Vagina (tissue), 2 donors: ENCODE data around the gene AGAP3.

Experiments used
- POLR2A ChIP-seq, 2 donors: fragments of 450-650 bp; IDR thresholded peaks; one replicate each; pipeline ENCODE4 v1.6.1; 2017; ENCODE audit warnings: antibody characterized with exemption in 2 of 2, mild to moderate bottlenecking in 2 of 2, moderate library complexity in 2 of 2
- POLR2AphosphoS5 ChIP-seq, 2 donors: sonication (generic); formaldehyde crosslinking; IDR thresholded peaks; one replicate each; pipeline ENCODE4 v1.9.0; 2017; ENCODE audit warnings: antibody characterized with exemption in 2 of 2, mild to moderate bottlenecking in 2 of 2, low read depth in 1 of 2; ENCODE audit not compliant: insufficient read depth in 1 of 2
- TF ChIP-seq, protein P1 (sequence below), 3 experiments: fragments of 450-650 bp in 2 of 3; fragments of 200-600 bp in 1 of 3; sonication (generic) in 1 of 3; IDR thresholded peaks; one replicate each; pipeline ENCODE4 v1.5.1; 2017 to 2019; ENCODE audit warnings: antibody characterized with exemption in 3 of 3, mild to moderate bottlenecking in 2 of 3, moderate library complexity in 2 of 3

DNA sequence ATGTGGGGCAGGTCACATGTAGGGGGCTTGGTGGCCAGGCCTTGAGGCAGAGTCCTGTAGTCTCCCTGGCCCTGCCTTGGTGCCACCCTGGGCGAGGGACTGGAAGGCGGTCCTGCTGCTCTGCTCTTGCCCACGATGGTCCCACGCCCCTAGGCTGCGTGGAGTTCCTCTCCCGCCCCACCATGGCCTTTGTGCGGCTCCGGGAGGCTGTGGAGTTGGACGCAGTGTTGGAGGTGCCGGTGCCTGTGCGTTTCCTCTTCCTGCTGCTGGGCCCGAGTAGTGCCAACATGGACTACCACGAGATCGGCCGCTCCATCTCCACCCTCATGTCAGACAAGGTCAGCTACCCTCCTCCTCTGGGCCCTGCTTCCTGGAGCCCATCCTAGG, 15.7 kb upstream of the AGAP3 start:
- TF ChIP-seq, protein P1, sequence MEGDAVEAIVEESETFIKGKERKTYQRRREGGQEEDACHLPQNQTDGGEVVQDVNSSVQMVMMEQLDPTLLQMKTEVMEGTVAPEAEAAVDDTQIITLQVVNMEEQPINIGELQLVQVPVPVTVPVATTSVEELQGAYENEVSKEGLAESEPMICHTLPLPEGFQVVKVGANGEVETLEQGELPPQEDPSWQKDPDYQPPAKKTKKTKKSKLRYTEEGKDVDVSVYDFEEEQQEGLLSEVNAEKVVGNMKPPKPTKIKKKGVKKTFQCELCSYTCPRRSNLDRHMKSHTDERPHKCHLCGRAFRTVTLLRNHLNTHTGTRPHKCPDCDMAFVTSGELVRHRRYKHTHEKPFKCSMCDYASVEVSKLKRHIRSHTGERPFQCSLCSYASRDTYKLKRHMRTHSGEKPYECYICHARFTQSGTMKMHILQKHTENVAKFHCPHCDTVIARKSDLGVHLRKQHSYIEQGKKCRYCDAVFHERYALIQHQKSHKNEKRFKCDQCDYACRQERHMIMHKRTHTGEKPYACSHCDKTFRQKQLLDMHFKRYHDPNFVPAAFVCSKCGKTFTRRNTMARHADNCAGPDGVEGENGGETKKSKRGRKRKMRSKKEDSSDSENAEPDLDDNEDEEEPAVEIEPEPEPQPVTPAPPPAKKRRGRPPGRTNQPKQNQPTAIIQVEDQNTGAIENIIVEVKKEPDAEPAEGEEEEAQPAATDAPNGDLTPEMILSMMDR (IDR thresholded peaks at IDR 0.05) = no peak
- TF ChIP-seq POLR2AphosphoS5 (IDR thresholded peaks at IDR 0.05; ENCODE audit: insufficient read depth in 1 of 2, low read depth in 1 of 2) (no peak), POLR2A (IDR thresholded peaks at IDR 0.05) (no peak)
